ENCODE measurements around the gene PIH1D1. TPM values are rescaled to one million over a fixed set of nuclear protein-coding genes. Genes with fewer than 3 reads are reported as not detected.

PIH1D1 gene
- total and polyA plus RNA-seq, 4 donors, result 41.4 to 59.4 (median 47.2) TPM

DNA sequence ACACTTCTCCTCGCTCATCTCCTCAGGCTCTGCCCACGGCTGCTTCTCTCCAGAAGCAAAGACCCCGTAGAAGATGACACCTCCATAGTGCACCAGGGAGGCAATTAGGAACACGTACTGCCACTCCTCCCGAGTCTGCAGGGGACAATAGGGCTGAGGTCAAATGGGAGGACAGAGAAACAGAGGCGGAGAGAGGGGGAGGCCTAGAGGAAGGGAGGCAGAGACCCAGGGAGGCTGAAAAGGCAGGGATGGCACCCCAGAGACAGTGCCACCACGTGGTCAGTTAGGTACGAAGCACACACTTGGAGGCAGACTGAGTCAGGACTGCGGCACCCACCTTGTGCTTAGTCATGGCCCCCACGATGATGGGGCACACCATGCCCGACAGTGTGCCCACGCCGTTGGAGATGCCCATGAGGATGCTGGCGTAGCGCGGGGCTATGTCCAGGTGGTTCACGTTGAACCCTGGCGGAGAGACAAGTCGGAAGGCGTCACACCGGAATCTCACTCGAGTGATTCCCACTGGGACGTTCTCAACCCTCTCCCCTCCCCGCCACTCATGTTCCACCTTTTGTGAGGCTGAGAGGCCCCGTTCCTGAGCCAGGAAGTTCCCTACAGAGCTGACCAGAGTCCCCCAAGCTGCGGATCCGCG, 20.8 kb downstream of the PIH1D1 start:
- Histone ChIP-seq H3K9me3 (ENCODE audit: control insufficient read depth in 4 of 4, low read length in 3 of 4) (peaks cover 0 to 2% (median 0%) of the 10 kb centered on the region in 4 donors), H3K27me3 (ENCODE audit: control insufficient read depth in 4 of 4, insufficient read depth in 4 of 4, low read length in 3 of 4) (peaks cover 0 to 19% (median 19%) of the 10 kb centered on the region in 4 donors), H3K4me3 (ENCODE audit: low read depth in 1 of 3, low read length in 3 of 3) (no peak overlapping the region), H3K4me1 (ENCODE audit: control insufficient read depth in 4 of 4, insufficient read depth in 4 of 4, low read length in 3 of 4) (peaks cover 0 to 2% (median 0%) of the 10 kb centered on the region in 4 donors), H3K27ac (ENCODE audit: low read depth in 1 of 2, low read length in 2 of 2) (no peak overlapping the region), H3K9ac (ENCODE audit: low read depth in 1 of 2, low read length in 2 of 2) (no peak overlapping the region), H3K36me3 (ENCODE audit: control insufficient read depth in 4 of 4, insufficient read depth in 3 of 4, low read depth in 1 of 4, low read length in 3 of 4) (no peaks in the 10 kb centered on the region)
- 53% methylated on average over 28 of the region's 28 CpGs for WGBS
- DNase-seq (ENCODE audit: low spot score), result no peak
- TF ChIP-seq, protein P1, sequence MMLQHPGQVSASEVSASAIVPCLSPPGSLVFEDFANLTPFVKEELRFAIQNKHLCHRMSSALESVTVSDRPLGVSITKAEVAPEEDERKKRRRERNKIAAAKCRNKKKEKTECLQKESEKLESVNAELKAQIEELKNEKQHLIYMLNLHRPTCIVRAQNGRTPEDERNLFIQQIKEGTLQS (IDR thresholded peaks at IDR 0.05), result no peak
- no peak for TF ChIP-seq ZBTB33 (IDR thresholded peaks at IDR 0.05)
- no peak for TF ChIP-seq HNF4A (conservative IDR thresholded peaks at IDR 0.05)
- no peak for TF ChIP-seq GABPA (IDR thresholded peaks at IDR 0.05 in 1 of 2, conservative IDR thresholded peaks at IDR 0.05 in 1 of 2)
- TF ChIP-seq NR2F2 (IDR thresholded peaks at IDR 0.05), result no peak
- no peak for TF ChIP-seq RXRA (IDR thresholded peaks at IDR 0.05)
- no peak for TF ChIP-seq SP1 (IDR thresholded peaks at IDR 0.05)
- TF ChIP-seq, protein P2, sequence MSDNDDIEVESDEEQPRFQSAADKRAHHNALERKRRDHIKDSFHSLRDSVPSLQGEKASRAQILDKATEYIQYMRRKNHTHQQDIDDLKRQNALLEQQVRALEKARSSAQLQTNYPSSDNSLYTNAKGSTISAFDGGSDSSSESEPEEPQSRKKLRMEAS (IDR thresholded peaks at IDR 0.05), result no peak

DNA sequence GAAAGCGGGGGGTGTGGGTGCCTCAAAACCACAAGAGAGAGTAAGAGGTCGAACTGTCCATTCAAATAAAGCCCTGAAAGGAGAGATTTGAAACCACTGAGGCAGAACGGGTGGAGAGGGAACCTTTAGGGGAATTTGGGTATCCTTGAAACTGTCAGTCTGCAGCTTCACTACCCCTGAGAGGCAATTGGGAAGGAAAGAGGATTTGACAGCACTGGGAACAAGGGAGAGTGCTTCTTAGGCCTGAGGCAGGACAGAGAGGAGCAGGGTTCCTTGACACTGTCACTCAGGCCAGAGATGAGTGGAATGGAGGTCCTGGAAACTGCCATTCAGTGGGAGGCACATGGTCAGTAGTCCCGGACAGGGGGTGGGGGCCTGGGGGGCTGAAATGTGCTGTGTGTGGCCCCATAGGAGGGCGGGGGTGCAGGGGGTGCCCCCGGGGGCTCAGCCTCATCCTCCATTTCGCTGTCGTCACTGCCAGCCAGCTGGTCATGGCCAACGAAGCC, 21.4 kb downstream of the PIH1D1 start:
- DNase-seq (ENCODE audit: low spot score), result no peak
- TF ChIP-seq ZBTB33 (IDR thresholded peaks at IDR 0.05), result no peak
- TF ChIP-seq JUND (IDR thresholded peaks at IDR 0.05), result no peak
- no peak for TF ChIP-seq GABPA (IDR thresholded peaks at IDR 0.05 in 1 of 2, conservative IDR thresholded peaks at IDR 0.05 in 1 of 2)
- no peak for TF ChIP-seq FOXA2 (IDR thresholded peaks at IDR 0.05)
- no peak for TF ChIP-seq RXRA (IDR thresholded peaks at IDR 0.05)
- TF ChIP-seq, protein P2 (IDR thresholded peaks at IDR 0.05), result no peak
- TF ChIP-seq REST (IDR thresholded peaks at IDR 0.05), result no peak
- TF ChIP-seq TAF1 (conservative IDR thresholded peaks at IDR 0.05), result no peak
- TF ChIP-seq RAD21 (IDR thresholded peaks at IDR 0.05), result no peak
- TF ChIP-seq HNF4G (IDR thresholded peaks at IDR 0.05), result no peak
- no peak for TF ChIP-seq EGR1 (IDR thresholded peaks at IDR 0.05; ENCODE audit: low read depth in 2 of 2)
- no peak for TF ChIP-seq SP1 (IDR thresholded peaks at IDR 0.05)
- TF ChIP-seq, protein P1 (IDR thresholded peaks at IDR 0.05), result no peak
- no peak for TF ChIP-seq FOXA1 (IDR thresholded peaks at IDR 0.05)
- TF ChIP-seq, protein P3, sequence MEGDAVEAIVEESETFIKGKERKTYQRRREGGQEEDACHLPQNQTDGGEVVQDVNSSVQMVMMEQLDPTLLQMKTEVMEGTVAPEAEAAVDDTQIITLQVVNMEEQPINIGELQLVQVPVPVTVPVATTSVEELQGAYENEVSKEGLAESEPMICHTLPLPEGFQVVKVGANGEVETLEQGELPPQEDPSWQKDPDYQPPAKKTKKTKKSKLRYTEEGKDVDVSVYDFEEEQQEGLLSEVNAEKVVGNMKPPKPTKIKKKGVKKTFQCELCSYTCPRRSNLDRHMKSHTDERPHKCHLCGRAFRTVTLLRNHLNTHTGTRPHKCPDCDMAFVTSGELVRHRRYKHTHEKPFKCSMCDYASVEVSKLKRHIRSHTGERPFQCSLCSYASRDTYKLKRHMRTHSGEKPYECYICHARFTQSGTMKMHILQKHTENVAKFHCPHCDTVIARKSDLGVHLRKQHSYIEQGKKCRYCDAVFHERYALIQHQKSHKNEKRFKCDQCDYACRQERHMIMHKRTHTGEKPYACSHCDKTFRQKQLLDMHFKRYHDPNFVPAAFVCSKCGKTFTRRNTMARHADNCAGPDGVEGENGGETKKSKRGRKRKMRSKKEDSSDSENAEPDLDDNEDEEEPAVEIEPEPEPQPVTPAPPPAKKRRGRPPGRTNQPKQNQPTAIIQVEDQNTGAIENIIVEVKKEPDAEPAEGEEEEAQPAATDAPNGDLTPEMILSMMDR (IDR thresholded peaks at IDR 0.05; ENCODE audit: low read depth, low read length, missing input control), result no peak
- 62% methylated on average over 9 of the region's 9 CpGs for WGBS
- H3K4me1 ChIP-seq (ENCODE audit: control insufficient read depth in 4 of 4, insufficient read depth in 4 of 4, low read length in 3 of 4), result peaks cover 0 to 2% (median 0%) of the 10 kb centered on the region in 4 donors
- peaks cover 0 to 2% (median 0%) of the 10 kb centered on the region in 4 donors for H3K9me3 ChIP-seq (ENCODE audit: control insufficient read depth in 4 of 4, low read length in 3 of 4)
- H3K27me3 ChIP-seq (ENCODE audit: control insufficient read depth in 4 of 4, insufficient read depth in 4 of 4, low read length in 3 of 4), result peaks cover 0 to 22% (median 19%) of the 10 kb centered on the region in 4 donors
- no peak overlapping the region for H3K4me3 ChIP-seq (ENCODE audit: low read depth in 1 of 3, low read length in 3 of 3)
- H3K9ac ChIP-seq (ENCODE audit: low read depth in 1 of 2, low read length in 2 of 2), result no peak overlapping the region
- H3K27ac ChIP-seq (ENCODE audit: low read depth in 1 of 2, low read length in 2 of 2), result no peak overlapping the region
- H3K36me3 ChIP-seq (ENCODE audit: control insufficient read depth in 4 of 4, insufficient read depth in 3 of 4, low read depth in 1 of 4, low read length in 3 of 4), result no peaks in the 10 kb centered on the region
